ENCODE measurements around the gene GALNS. TPM values are rescaled to one million over a fixed set of nuclear protein-coding genes. Genes with fewer than 3 reads are reported as not detected.

Gene GALNS
- polyA plus RNA-seq, 1 donor: 32.2 TPM

DNA sequence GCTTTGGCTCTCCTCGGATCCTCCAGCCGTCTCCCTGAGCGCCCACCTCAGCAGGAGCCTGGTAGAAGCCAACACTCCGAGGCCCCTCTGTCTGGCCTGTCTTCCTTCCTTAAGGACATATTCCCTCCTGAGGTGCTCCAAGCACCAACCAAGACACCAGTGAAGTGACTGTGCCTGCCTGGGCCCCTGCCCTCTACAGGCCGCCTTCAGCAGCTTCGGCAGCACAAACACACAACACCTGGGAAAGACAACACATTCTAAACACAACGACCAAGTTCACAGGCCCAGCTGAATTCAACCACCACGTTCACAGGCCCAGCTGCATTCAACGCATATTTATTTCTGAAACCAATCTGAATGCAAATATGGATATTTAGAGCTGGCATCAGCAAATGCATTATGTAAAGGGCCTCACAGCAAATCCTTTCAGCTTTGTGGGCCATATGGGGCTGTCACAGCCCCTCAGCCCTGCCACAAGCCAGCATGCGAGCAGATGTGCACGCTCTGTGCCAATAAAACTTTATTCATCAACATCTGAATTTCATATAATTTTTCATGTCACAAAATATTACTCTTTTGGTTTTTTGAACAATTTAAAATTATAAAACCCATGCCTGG, 12.2 kb downstream of the GALNS start:
- no peak for DNase-seq
- Histone ChIP-seq H3K27ac (ENCODE audit: low read length) (no peak overlapping the region), H3K27me3 (ENCODE audit: control insufficient read depth, insufficient read depth, low read length) (no peaks in the 10 kb centered on the region), H3K4me3 (ENCODE audit: low read length) (no peak overlapping the region), H3K36me3 (ENCODE audit: control insufficient read depth, insufficient read depth, low read length) (peaks cover 34% of the 10 kb centered on the region), H3K4me1 (ENCODE audit: control insufficient read depth, insufficient read depth, low read length) (no peaks in the 10 kb centered on the region), H3K9me3 (ENCODE audit: control insufficient read depth, low read depth, low read length) (no peaks in the 10 kb centered on the region)
- WGBS (ENCODE audit: insufficient coverage, low lambda C conversion rate): no CpG with 5 or more reads among the region's 11 CpGs

DNA sequence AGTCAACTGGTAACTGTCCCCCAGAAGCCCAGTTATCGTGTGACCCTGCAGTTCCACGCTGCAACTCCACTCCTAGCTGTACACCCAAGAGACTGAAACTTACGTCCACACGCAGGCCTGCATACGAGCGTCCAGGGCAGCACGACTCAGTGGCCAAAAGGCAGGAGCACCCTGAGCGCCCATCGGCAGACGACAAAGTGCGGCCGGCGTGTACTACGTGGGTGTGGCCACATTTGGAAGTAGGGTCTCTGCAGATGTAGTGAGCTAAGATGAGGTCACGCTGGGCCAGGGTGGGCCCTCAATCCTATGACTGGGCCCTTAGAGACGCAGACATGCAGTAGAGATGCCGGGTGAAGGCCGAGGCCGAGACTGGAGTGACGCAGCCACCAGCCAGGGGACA, 13.5 kb downstream of the GALNS start:
- H3K4me1 ChIP-seq (ENCODE audit: control insufficient read depth, insufficient read depth, low read length): no peaks in the 10 kb centered on the region
- H3K27ac ChIP-seq (ENCODE audit: low read length): no peak overlapping the region
- DNase-seq: no peak
- no peaks in the 10 kb centered on the region for H3K9me3 ChIP-seq (ENCODE audit: control insufficient read depth, low read depth, low read length)
- WGBS (ENCODE audit: insufficient coverage, low lambda C conversion rate): no CpG with 5 or more reads among the region's 20 CpGs
- H3K36me3 ChIP-seq (ENCODE audit: control insufficient read depth, insufficient read depth, low read length): peaks cover 45% of the 10 kb centered on the region
- H3K4me3 ChIP-seq (ENCODE audit: low read length): no peak overlapping the region
- H3K27me3 ChIP-seq (ENCODE audit: control insufficient read depth, insufficient read depth, low read length): no peaks in the 10 kb centered on the region

GRCh38 chr16:88842806-88843205, 13.9 kb downstream of the GALNS start:
- Histone ChIP-seq H3K4me3 (ENCODE audit: low read length) (no peak overlapping the region), H3K4me1 (ENCODE audit: control insufficient read depth, insufficient read depth, low read length) (no peaks in the 10 kb centered on the region), H3K36me3 (ENCODE audit: control insufficient read depth, insufficient read depth, low read length) (peaks cover 45% of the 10 kb centered on the region), H3K9me3 (ENCODE audit: control insufficient read depth, low read depth, low read length) (no peaks in the 10 kb centered on the region), H3K27me3 (ENCODE audit: control insufficient read depth, insufficient read depth, low read length) (no peaks in the 10 kb centered on the region), H3K27ac (ENCODE audit: low read length) (no peak overlapping the region)
- DNase-seq: no peak
- 100% methylated on average over 3 of the region's 25 CpGs for WGBS (ENCODE audit: insufficient coverage, low lambda C conversion rate)

- Histone ChIP-seq H3K4me1 (ENCODE audit: control insufficient read depth, insufficient read depth, low read length) (no peaks in the 10 kb centered on the region), H3K27me3 (ENCODE audit: control insufficient read depth, insufficient read depth, low read length) (no peaks in the 10 kb centered on the region), H3K4me3 (ENCODE audit: low read length) (no peak overlapping the region), H3K36me3 (ENCODE audit: control insufficient read depth, insufficient read depth, low read length) (peaks cover 44% of the 10 kb centered on the region), H3K9me3 (ENCODE audit: control insufficient read depth, low read depth, low read length) (no peaks in the 10 kb centered on the region), H3K27ac (ENCODE audit: low read length) (no peak overlapping the region)
- WGBS (ENCODE audit: insufficient coverage, low lambda C conversion rate): no CpG with 5 or more reads among the region's 15 CpGs
- no peak for DNase-seq
Measured at GRCh38 chr16:88842308-88842756, 14.4 kb downstream of the GALNS start.

DNA sequence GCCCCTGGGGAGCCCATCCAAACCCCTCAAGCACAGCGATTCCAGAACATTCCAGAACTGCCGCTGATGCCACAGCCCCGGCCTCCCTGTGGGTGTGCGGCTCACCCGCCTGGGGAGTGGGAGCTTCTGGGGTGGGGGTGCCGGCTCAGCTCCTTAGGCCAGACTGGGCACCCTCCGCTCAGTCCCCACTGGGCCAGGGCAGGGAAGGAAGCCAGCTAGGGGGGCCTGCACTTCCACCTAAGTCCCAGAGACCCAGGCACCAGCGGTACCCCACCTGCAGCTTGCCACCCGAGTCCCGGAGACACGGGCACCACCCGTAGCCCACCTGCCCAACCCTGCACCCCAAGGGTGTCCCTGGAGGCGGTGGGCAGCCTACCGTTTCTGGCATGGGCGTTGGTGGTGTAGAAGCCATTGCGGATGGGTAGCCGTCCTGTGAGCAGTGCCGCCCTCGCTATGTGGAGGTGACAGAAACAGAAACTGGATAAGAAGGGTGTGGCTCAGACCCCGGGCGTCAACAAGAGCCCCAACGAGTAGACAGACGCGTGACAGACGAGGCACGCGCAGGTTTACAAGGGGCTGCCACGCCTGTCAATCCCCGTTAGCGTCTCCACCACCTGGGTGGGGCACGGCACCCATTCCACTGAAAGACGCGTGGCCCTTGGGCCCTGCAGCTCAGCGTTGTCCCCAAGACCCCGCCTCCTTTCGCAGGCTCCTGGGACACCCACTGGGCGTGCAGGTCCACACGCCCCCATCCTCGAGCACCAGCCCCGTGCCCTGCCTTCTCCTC, 15.0 kb downstream of the GALNS start:
- no peak overlapping the region for H3K4me3 ChIP-seq (ENCODE audit: low read length)
- DNase-seq: no peak
- H3K4me1 ChIP-seq (ENCODE audit: control insufficient read depth, insufficient read depth, low read length): no peaks in the 10 kb centered on the region
- no CpG with 5 or more reads among the region's 40 CpGs for WGBS (ENCODE audit: insufficient coverage, low lambda C conversion rate)
- no peaks in the 10 kb centered on the region for H3K9me3 ChIP-seq (ENCODE audit: control insufficient read depth, low read depth, low read length)
- H3K27me3 ChIP-seq (ENCODE audit: control insufficient read depth, insufficient read depth, low read length): no peaks in the 10 kb centered on the region
- no peak overlapping the region for H3K27ac ChIP-seq (ENCODE audit: low read length)
- H3K36me3 ChIP-seq (ENCODE audit: control insufficient read depth, insufficient read depth, low read length): peaks cover 44% of the 10 kb centered on the region

DNA sequence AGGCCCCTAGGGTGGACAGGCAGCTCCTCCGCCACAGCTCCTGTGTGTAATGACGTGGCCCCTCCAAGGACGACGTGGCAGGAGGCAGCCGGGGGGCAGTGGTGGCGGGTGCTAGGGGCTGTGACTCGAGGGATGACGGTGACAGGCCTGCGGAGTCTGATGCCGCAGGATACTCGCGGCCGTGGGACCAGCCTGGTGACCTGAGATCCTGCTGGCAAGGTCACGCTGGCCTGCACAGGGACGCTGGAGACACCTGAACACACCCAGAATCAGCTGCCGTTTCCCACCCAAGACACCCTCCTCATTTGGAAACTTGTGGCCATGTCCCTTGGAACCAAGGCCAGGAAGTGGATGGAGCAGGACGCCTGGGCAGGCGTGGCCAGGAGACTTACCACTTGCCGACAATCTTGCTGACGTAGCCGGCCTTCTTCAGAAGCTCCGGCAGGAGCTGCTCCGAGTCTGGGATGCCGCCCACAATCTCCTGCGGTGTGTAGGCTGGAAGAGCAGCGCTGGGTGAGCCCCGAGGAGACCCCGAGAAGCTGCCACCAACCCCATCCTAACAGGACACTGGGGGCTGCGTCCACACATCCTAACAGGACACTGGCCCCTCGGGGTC, 16.0 kb downstream of the GALNS start:
- H3K36me3 ChIP-seq (ENCODE audit: control insufficient read depth, insufficient read depth, low read length): peaks cover 44% of the 10 kb centered on the region

DNA sequence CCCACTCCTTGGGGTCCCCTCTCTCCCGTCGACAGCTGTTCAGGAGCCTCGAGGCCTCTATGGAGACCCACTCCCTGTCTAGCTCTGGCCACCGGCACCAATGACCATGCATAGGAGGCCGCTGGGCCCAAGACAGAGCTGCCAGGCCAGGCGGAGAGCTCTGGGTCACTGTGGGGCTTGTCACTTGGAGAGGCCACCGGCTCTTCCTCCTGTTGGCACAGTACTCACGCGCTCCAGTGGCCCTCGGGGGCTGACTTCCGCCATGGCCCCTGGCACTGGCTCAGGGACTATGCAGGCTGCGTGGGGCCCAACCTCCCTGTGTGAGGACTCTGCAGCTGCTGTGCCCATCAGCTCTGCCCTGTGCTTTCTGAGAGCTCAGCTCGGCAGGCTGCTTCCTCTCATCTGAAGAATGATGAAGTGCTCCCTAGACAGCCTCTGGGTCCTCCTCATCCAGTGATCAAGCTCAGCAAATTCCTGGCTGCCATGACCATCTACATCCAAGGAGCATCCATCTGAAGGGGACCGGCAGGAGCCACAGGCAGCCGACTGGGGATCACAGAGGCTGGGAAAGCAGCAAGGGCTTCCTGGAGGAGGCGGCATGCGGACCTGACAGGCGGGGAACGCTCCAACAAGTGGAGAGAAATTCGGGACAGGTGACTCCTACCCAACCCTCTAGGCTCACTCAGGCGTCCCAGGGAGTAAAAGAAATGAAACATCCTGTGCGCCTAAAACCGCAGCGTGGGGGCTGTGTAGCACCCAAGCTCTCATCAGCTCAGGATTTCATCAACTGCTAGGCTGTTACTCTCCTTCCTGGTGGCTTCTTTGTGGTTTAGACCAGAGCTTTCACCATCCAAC, 16.8 kb downstream of the GALNS start:
- Histone ChIP-seq H3K36me3 (ENCODE audit: control insufficient read depth, insufficient read depth, low read length) (peaks cover 50% of the 10 kb centered on the region), H3K4me1 (ENCODE audit: control insufficient read depth, insufficient read depth, low read length) (no peaks in the 10 kb centered on the region), H3K4me3 (ENCODE audit: low read length) (no peak overlapping the region), H3K27ac (ENCODE audit: low read length) (no peak overlapping the region), H3K27me3 (ENCODE audit: control insufficient read depth, insufficient read depth, low read length) (no peaks in the 10 kb centered on the region), H3K9me3 (ENCODE audit: control insufficient read depth, low read depth, low read length) (no peaks in the 10 kb centered on the region)
- DNase-seq: no peak
- no CpG with 5 or more reads among the region's 24 CpGs for WGBS (ENCODE audit: insufficient coverage, low lambda C conversion rate)

More for the DNA sequence above, 16.0 kb downstream of the GALNS start:
- no CpG with 5 or more reads among the region's 30 CpGs for WGBS (ENCODE audit: insufficient coverage, low lambda C conversion rate)
- Histone ChIP-seq H3K27ac (ENCODE audit: low read length) (no peak overlapping the region), H3K4me3 (ENCODE audit: low read length) (no peak overlapping the region), H3K4me1 (ENCODE audit: control insufficient read depth, insufficient read depth, low read length) (no peaks in the 10 kb centered on the region), H3K27me3 (ENCODE audit: control insufficient read depth, insufficient read depth, low read length) (no peaks in the 10 kb centered on the region), H3K9me3 (ENCODE audit: control insufficient read depth, low read depth, low read length) (no peaks in the 10 kb centered on the region)
- DNase-seq: no peak

GRCh38 chr16:88839026-88839529, 17.7 kb downstream of the GALNS start:
- Histone ChIP-seq H3K27ac (ENCODE audit: low read length) (no peak overlapping the region), H3K36me3 (ENCODE audit: control insufficient read depth, insufficient read depth, low read length) (peaks cover 54% of the 10 kb centered on the region), H3K4me3 (ENCODE audit: low read length) (no peak overlapping the region), H3K4me1 (ENCODE audit: control insufficient read depth, insufficient read depth, low read length) (no peaks in the 10 kb centered on the region), H3K27me3 (ENCODE audit: control insufficient read depth, insufficient read depth, low read length) (no peaks in the 10 kb centered on the region), H3K9me3 (ENCODE audit: control insufficient read depth, low read depth, low read length) (no peaks in the 10 kb centered on the region)
- WGBS (ENCODE audit: insufficient coverage, low lambda C conversion rate): no CpG with 5 or more reads among the region's 39 CpGs
- no peak for DNase-seq

GRCh38 chr16:88838566-88838965, 18.2 kb downstream of the GALNS start:
- no peaks in the 10 kb centered on the region for H3K27me3 ChIP-seq (ENCODE audit: control insufficient read depth, insufficient read depth, low read length)
- WGBS (ENCODE audit: insufficient coverage, low lambda C conversion rate): no CpG with 5 or more reads among the region's 19 CpGs
- DNase-seq: no peak
- H3K4me1 ChIP-seq (ENCODE audit: control insufficient read depth, insufficient read depth, low read length): no peaks in the 10 kb centered on the region
- H3K4me3 ChIP-seq (ENCODE audit: low read length): no peak overlapping the region
- no peak overlapping the region for H3K27ac ChIP-seq (ENCODE audit: low read length)
- H3K36me3 ChIP-seq (ENCODE audit: control insufficient read depth, insufficient read depth, low read length): peaks cover 54% of the 10 kb centered on the region
- H3K9me3 ChIP-seq (ENCODE audit: control insufficient read depth, low read depth, low read length): no peaks in the 10 kb centered on the region

GRCh38 chr16:88837806-88838205, 18.9 kb downstream of the GALNS start:
- Histone ChIP-seq H3K4me1 (ENCODE audit: control insufficient read depth, insufficient read depth, low read length) (no peaks in the 10 kb centered on the region), H3K36me3 (ENCODE audit: control insufficient read depth, insufficient read depth, low read length) (peaks cover 54% of the 10 kb centered on the region), H3K4me3 (ENCODE audit: low read length) (no peak overlapping the region), H3K27me3 (ENCODE audit: control insufficient read depth, insufficient read depth, low read length) (no peaks in the 10 kb centered on the region), H3K27ac (ENCODE audit: low read length) (no peak overlapping the region), H3K9me3 (ENCODE audit: control insufficient read depth, low read depth, low read length) (no peaks in the 10 kb centered on the region)
- no peak for DNase-seq
- WGBS (ENCODE audit: insufficient coverage, low lambda C conversion rate): no CpG with 5 or more reads among the region's 20 CpGs
